Coronary artery (tissue), 2 donors: ENCODE data around the gene ERFL.
A peak's percentile ranks its signal among the peaks of the same experiment; 100 is the strongest.
"Not testable (repeated sequence)": the region's sequence is repeated elsewhere in the genome, so short reads cannot be mapped to it uniquely, and the experiment has no call there.

Experiments used
- DNase-seq: peaks from one replicate; pipeline ENCODE4 v3.0.0-alpha.2; 2017; ENCODE audit warnings: low spot score
- H3K27ac ChIP-seq, 2 donors: fragments of 200-600 bp; sonication (generic); one replicate each; pipeline ENCODE4 v1.5.1; 2016 to 2019
- H3K4me3 ChIP-seq: fragments of 200-600 bp; sonication (generic); 2 replicates; pipeline ENCODE4 v1.5.1; 2016; ENCODE audit warnings: mild to moderate bottlenecking, moderate library complexity
- CTCF ChIP-seq: fragments of 200-600 bp; sonication (generic); IDR thresholded peaks from one replicate; pipeline ENCODE4 v1.5.1; 2019; ENCODE audit warnings: antibody characterized with exemption

Gene ERFL

GRCh38 chr19:41941410-41942202 lies 13.4 kb upstream of the ERFL start:
- Histone ChIP-seq H3K4me3 (no peak overlapping the region), H3K27ac (no peak overlapping the region)
- DNase-seq = no peak
- TF ChIP-seq CTCF = no peak

GRCh38 chr19:41940731-41941409 lies 12.6 kb upstream of the ERFL start:
- Histone ChIP-seq H3K4me3 (peak overlapping the region; percentile 66), H3K27ac (no peak overlapping the region)
- DNase-seq = no peak
- TF ChIP-seq CTCF = no peak

GRCh38 chr19:41939861-41940730 lies 11.8 kb upstream of the ERFL start:
- no peak overlapping the region for H3K27ac ChIP-seq
- peak overlapping the region; percentile 66 for H3K4me3 ChIP-seq
- no peak for TF ChIP-seq CTCF
- no peak for DNase-seq

GRCh38 chr19:41939209-41939608 lies 11.0 kb upstream of the ERFL start:
- H3K27ac ChIP-seq, H3K4me3 ChIP-seq, DNase-seq: not testable (repeated sequence)

GRCh38 chr19:41937525-41938468 lies 9.5 kb upstream of the ERFL start:
- Histone ChIP-seq H3K4me3 (no peak overlapping the region), H3K27ac (no peak overlapping the region)
- no peak for TF ChIP-seq CTCF
- no peak for DNase-seq

GRCh38 chr19:41936961-41937360 lies 8.7 kb upstream of the ERFL start:
- TF ChIP-seq CTCF = no peak
- H3K4me3 ChIP-seq = no peak overlapping the region
- H3K27ac ChIP-seq = no peak overlapping the region
- no peak for DNase-seq
